DND-41 (cell line): ENCODE measurements around the gene GATAD2B.
"Not testable (repeated sequence)": the region's sequence is repeated elsewhere in the genome, so short reads cannot be mapped to it uniquely, and the experiment has no call there.

Experiments
- ATAC-seq: fragments of 200-7000 bp; cut with Tn5 transposase; 3 replicates; pipeline ENCODE4 v1.9.1; 2021; ENCODE audit warnings: low read depth; ENCODE audit not compliant: insufficient read depth
- DNase-seq: peaks from one replicate; pipeline ENCODE4 v3.0.0-alpha.2; 2020
- H2AFZ ChIP-seq: 2 replicates; pipeline ENCODE4 v1.6.0; 2012; ENCODE audit warnings: low read depth, low read length
- H3K27ac ChIP-seq: 2 replicates; pipeline ENCODE4 v1.5.1; 2012; ENCODE audit warnings: low read length, inconsistent platforms
- H3K27me3 ChIP-seq: fragments of 200-600 bp; sonication (generic); 2 replicates; pipeline ENCODE4 v1.6.0; 2012; ENCODE audit warnings: low read length, mild to moderate bottlenecking, inconsistent platforms; ENCODE audit not compliant: insufficient read depth, poor library complexity
- H3K36me3 ChIP-seq: 2 replicates; pipeline ENCODE4 v1.5.1; 2012; ENCODE audit warnings: low read length, inconsistent platforms; ENCODE audit not compliant: insufficient read depth
- H3K4me1 ChIP-seq: 2 replicates; pipeline ENCODE4 v1.5.1; 2012; ENCODE audit warnings: mild to moderate bottlenecking, low read length; ENCODE audit not compliant: insufficient read depth
- H3K4me2 ChIP-seq: 2 replicates; pipeline ENCODE4 v1.6.0; 2012; ENCODE audit warnings: mild to moderate bottlenecking, moderate library complexity, low read length, inconsistent platforms; ENCODE audit not compliant: insufficient read depth
- H3K4me3 ChIP-seq, 2 experiments: fragments of 200-600 bp in 1 of 2; shearing (Covaris generic) in 1 of 2; 2 replicates each; pipeline ENCODE4 v1.5.1; 2012 to 2016; ENCODE audit warnings: inconsistent platforms in 2 of 2, low read length in 2 of 2, mild to moderate bottlenecking in 2 of 2, low read depth in 1 of 2, moderate library complexity in 1 of 2
- H3K79me2 ChIP-seq: 2 replicates; pipeline ENCODE4 v1.6.0; 2012; ENCODE audit warnings: low read length, inconsistent platforms; ENCODE audit not compliant: insufficient read depth
- H3K9ac ChIP-seq: 2 replicates; pipeline ENCODE4 v1.6.0; 2012; ENCODE audit warnings: low read depth, mild to moderate bottlenecking, inconsistent platforms, low read length, moderate library complexity
- H3K9me3 ChIP-seq: 2 replicates; pipeline ENCODE4 v1.5.1; 2012; ENCODE audit warnings: low read length, moderate library complexity, mild to moderate bottlenecking, inconsistent platforms; ENCODE audit not compliant: insufficient read depth, severe bottlenecking
- H4K20me1 ChIP-seq: 2 replicates; pipeline ENCODE4 v1.6.0; 2012; ENCODE audit warnings: low read length; ENCODE audit not compliant: insufficient read depth
- CTCF ChIP-seq: IDR thresholded peaks from 2 replicates; pipeline ENCODE4 v1.5.1; 2012; ENCODE audit warnings: borderline replicate concordance, low read length, moderate library complexity, mild to moderate bottlenecking; ENCODE audit not compliant: poor library complexity, severe bottlenecking; ENCODE audit errors: extremely low read depth
- EZH2 ChIP-seq: IDR thresholded peaks from 3 replicates; pipeline ENCODE4 v1.6.1; 2012; ENCODE audit warnings: borderline replicate concordance, low read depth, mild to moderate bottlenecking, moderate library complexity, low read length, inconsistent platforms; ENCODE audit not compliant: severe bottlenecking

GATAD2B gene

GRCh38 chr1:153849487-153850185 lies 73.1 kb downstream of the GATAD2B start:
- H3K79me2 ChIP-seq = peaks cover 96% of the 10 kb centered on the region

DNA sequence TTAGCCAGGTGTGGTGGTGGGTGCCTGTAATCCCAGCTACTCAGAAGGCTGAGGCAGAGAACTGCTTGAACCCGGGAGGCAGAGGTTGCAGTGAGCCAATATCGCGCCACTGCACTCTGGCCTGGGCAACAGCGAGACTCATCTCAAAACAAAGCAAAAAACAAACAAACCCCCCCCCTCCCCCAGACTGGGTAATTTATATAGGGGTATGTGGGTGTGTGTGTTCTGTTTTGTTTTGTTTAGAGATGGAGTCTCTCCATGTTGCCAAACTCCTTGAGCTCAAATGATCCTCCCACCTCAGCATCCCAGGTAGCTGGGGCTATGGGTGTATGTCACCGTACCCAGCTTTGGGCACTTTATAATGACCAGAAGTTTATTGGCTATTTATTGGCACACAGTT lies 74.0 kb downstream of the GATAD2B start:
- H3K79me2 ChIP-seq = peaks cover 96% of the 10 kb centered on the region
- H3K9me3 ChIP-seq = no peaks in the 10 kb centered on the region
- no peak overlapping the region for H2AFZ ChIP-seq
- DNase-seq (no peak), ATAC-seq (no peak)
- peaks cover 29% of the 10 kb centered on the region for H4K20me1 ChIP-seq
- H3K27me3 ChIP-seq = no peaks in the 10 kb centered on the region
- no peaks in the 10 kb centered on the region for H3K4me1 ChIP-seq
- peaks cover 43% of the 10 kb centered on the region for H3K36me3 ChIP-seq
- H3K4me3 ChIP-seq = no peak overlapping the region
- no peak overlapping the region for H3K27ac ChIP-seq
- no peak overlapping the region for H3K4me2 ChIP-seq
- no peak overlapping the region for H3K9ac ChIP-seq
- no peak for TF ChIP-seq EZH2
- no peak for TF ChIP-seq CTCF

More at GRCh38 chr1:153849487-153850185, 73.1 kb downstream of the GATAD2B start:
- H3K4me2 ChIP-seq = no peak overlapping the region
- DNase-seq (no peak), ATAC-seq (no peak)
- TF ChIP-seq EZH2 = no peak
- no peak overlapping the region for H3K27ac ChIP-seq
- H3K27me3 ChIP-seq = no peaks in the 10 kb centered on the region
- no peaks in the 10 kb centered on the region for H3K9me3 ChIP-seq
- no peak overlapping the region for H2AFZ ChIP-seq
- peaks cover 28% of the 10 kb centered on the region for H4K20me1 ChIP-seq
- H3K36me3 ChIP-seq = peaks cover 45% of the 10 kb centered on the region
- H3K4me1 ChIP-seq = no peaks in the 10 kb centered on the region
- H3K4me3 ChIP-seq = no peak overlapping the region
- H3K9ac ChIP-seq = no peak overlapping the region

DNA sequence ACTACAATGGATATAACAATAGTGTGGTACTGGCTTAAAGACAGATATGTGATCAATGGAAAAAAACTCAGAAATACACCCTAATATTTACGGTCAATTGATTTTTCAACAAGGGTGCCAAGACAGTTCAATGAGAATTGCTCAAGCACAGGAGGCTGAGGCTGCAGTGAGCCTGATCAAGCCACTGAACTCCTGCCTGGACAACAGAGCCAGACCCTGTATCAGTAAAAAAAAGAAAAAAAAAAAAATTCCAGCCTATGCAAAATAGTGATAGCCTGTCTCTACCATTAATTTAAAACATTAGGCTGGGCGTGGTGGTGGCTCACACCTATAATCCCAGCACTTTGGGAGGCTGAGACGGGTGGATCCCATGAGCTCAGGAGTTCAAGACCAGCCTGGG lies 77.6 kb downstream of the GATAD2B start:
- Histone ChIP-seq H3K27ac (no peak overlapping the region), H4K20me1 (peaks cover 23% of the 10 kb centered on the region; the same call in 1 of the 2 replicates), H3K79me2 (peaks cover 92% of the 10 kb centered on the region), H3K27me3 (no peaks in the 10 kb centered on the region), H2AFZ (no peak overlapping the region), H3K9me3 (no peaks in the 10 kb centered on the region), H3K9ac (no peak overlapping the region), H3K36me3 (peaks cover 17% of the 10 kb centered on the region; the same call in 1 of the 2 replicates), H3K4me1 (no peaks in the 10 kb centered on the region), H3K4me2 (no peak overlapping the region), H3K4me3 (no peak overlapping the region)
- TF ChIP-seq EZH2 (no peak), CTCF (no peak)
- DNase-seq = no peak
- ATAC-seq = no peak

DNA sequence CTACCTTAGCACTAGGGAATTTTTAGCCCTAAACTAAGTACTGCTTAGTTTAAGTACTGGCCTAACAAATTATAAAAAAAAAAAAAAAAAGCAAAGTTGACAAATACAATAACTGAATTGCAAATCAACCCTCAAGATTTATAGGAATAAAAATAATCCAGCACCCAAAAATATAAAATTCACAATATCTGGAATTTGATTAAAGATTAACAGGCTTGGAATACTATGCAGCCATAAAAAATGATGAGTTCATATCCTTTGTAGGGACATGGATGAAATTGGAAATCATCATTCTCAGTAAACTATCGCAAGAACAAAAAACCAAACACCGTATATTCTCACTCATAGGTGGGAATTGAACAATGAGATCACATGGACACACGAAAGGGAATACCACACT lies 78.4 kb downstream of the GATAD2B start:
- H3K79me2 ChIP-seq = peaks cover 89% of the 10 kb centered on the region
- ATAC-seq = not testable (repeated sequence)

More for the DNA sequence above, 78.4 kb downstream of the GATAD2B start:
- not testable (repeated sequence) for H3K9me3 ChIP-seq, H3K27me3 ChIP-seq, H3K4me3 ChIP-seq, DNase-seq, H3K9ac ChIP-seq, H2AFZ ChIP-seq, H3K27ac ChIP-seq, H3K4me2 ChIP-seq, H3K4me1 ChIP-seq
- Histone ChIP-seq H3K36me3 (peaks cover 20% of the 10 kb centered on the region; the same call in 1 of the 2 replicates), H4K20me1 (peaks cover 23% of the 10 kb centered on the region; the same call in 1 of the 2 replicates)
